ENCODE measurements around the gene PUDP.

Gene PUDP

GRCh38 chrX:7146703-7147412 is 1.1 kb downstream of the PUDP start:
- DNase-seq: peak in 1 of 2 experiments; percentile 0

DNA sequence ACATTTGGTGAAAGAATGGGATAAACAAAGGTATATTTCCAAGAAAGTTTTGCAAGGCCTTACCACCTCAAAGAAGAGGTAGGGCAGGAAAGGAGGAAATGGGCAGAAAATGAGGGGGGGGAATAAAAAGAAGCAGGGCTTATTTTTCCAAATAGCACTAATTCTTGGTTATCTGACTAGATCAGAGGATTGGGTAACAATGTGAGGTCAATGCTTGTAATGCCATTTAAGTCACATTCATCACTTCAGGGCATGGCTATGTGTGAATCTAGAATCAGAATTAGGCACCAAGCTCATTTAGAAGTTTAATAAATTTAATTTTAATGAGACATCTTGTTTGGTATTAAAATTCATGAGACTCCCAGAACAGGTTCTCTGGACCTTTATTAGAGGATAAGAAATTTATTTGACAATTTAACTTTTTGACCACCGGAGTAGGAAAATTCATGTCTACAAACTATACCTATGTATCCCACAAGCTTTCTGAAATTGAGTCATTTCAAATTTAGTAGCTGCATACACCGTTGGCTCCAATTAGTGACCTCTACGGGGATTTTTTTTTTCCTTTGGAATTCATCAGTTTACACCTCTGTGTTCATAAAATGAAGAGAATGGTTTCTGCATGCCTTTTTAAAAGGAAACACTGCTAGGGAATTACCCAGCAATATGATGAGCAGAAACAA is 1.8 kb downstream of the PUDP start:
- no peak for DNase-seq

DNA sequence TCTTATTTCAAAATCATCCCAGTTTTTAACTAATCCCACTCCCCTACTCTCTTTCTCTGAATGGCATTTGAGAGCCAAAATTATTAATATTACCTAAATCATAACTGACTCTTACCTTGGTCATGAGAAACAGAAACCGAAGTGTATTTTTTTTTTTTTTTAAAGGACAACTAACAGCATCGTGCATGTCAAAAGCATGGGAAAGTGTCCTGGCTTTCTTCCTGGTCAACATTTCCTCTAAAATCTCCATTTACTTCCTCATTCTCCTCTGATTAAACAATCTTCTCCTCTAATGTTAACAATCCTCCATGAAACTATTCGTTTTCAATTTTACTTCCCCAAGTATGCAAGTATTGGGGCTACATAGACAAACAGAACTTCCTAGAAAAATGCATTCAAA is 2.5 kb downstream of the PUDP start:
- DNase-seq: no peak

GRCh38 chrX:7143941-7144525 is 3.9 kb downstream of the PUDP start:
- DNase-seq: no peak

GRCh38 chrX:7143076-7143475 is 4.9 kb downstream of the PUDP start:
- no peak for DNase-seq

- no peak for DNase-seq
Measured at GRCh38 chrX:7139202-7140081, 8.5 kb downstream of the PUDP start.

GRCh38 chrX:7134981-7135380 is 13.0 kb downstream of the PUDP start:
- DNase-seq: no peak

DNA sequence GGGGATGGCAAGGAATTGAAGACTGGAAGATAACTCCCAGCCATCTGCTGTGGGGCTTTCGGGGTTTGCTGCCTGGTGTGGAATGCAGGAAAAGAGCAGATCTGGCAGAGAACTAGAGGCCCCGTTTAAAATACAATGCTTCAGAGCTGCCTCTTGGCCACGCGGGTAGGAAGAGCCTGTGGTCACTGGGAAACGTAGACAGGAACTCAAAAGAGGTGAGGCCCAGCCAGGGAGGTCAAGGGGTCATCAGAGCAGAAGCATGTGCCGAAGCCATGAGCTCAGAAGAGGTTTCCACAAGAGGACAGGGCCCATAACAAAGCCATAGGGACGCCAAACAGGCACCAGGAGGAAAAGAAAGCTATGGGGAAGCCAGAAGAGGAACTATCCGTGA is 14.9 kb downstream of the PUDP start:
- no peak for DNase-seq

- peak in 1 of 2 experiments; percentile 7 for DNase-seq
Measured at GRCh38 chrX:7132335-7133049, 15.5 kb downstream of the PUDP start.

GRCh38 chrX:7131621-7132020 is 16.3 kb downstream of the PUDP start:
- no peak for DNase-seq

- no peak for DNase-seq
Measured at GRCh38 chrX:7127056-7127455, 20.9 kb downstream of the PUDP start.

DNA sequence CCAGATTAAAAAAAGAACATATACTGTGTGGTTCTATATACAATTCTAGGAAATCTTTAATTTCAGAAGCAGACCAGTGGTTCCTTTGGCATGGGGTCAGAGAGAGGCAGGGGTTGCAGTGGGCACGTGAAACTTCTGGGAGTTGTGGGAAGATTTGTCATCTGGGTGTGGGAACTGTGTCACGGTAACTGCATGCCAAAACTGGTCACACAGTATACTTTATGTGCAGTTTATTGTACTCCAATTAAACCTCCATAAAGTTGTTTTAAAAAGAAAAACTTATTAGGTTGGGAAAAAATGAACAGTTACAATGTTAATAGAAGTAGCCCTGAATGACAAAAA is 27.1 kb downstream of the PUDP start:
- no peak for DNase-seq

DNA sequence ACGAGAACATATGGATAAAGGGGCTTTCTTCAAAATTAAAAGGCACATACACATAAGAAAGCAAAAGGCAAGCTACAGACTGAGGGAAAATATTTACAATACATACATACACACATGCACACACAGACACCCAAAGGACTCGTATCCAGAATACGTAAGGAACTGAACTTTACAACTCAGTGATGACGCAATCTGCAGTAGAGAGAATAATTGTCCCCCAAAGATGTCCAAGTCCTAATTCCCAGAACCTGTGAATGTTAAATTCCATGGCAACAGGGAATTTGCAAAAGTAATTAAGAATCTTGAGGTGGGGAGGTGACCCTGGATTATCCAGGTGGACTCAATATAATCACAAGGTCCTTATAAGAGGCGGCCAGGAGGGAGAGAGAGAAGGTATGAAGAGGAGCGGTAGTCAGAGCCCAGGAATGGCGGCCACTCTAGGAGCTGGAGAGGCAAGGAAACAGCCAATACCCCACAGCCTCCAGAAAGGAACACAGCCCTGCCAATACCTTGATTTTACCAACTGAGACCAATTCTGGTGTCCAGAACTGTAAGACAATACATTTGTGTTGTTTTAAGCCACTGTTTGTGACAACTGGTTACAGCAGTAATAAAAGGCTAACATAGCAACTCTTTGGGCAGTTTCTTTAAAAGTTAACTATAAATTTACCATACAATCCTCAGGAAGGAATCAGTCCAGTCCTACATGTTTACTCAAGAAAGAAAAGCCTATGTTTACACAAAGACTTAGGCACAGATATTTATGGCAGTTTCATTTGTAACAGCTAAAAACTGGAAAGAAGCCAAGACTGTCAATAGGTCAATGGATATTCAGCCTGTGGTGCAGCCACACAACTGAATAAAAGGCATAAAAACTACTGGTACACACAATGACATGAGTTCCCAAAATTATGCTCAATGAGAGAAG is 27.7 kb downstream of the PUDP start:
- no peak for DNase-seq

DNA sequence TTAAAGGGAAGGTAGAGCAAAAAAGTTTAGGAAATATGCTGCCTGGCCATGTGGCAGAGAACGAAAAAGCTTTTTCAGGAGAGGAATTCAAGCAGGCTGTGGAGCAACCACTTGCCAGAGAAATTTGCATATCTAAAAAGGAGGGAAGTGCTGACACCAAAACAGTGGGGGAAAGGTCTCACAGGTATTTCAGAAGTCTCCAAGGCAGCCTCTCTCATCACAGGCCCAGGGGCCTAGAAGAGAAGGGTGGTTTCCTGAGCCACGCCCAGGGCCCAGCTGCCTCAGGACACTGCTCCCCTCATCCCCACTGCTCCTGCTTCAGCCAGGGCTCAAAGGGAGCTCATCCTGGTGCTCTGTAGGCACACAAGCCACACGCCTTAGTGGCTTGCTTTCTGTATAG is 30.4 kb downstream of the PUDP start:
- no peak for DNase-seq

DNA sequence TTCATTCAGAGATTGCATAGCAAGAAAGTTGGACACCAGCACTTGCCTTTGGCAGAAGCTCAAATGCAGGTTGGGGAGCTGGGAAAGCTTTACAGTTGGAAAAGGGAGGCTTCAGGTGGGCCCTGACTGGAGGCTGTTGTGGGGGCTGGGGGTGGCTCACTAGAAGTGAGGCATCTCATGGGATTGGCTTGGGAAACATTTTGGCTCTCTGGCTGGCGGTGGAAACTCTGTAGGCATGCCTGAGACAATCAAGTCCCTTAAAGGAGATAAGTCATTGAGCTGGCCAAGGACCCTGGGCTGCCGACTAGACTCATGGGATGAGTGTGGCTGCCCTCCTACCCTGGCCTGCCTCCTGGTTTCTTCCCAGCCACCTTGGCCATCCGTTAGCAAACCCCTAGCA is 31.9 kb downstream of the PUDP start:
- no peak for DNase-seq

- DNase-seq: no peak
Measured at GRCh38 chrX:7115557-7115956, 32.4 kb downstream of the PUDP start.

DNA sequence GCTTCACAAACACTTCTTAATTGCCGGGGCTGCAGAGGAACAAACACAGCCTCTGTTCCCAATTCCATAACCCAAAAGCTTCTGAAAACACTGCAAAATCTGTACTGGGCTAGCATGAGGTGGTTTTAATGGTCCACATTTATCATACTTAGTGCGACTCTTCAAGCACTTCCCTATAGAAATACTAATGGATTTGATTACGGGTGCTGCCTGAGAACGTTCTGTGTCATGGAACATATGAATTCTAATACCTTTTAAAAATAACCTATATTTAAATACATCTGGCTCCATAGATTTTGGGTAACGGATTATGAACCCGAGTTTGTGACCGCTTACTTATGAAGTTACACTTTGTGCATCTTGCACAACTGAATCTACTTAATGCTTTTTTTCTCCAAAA is 35.9 kb downstream of the PUDP start:
- DNase-seq: no peak

GRCh38 chrX:7111518-7111917 is 36.4 kb downstream of the PUDP start:
- DNase-seq: no peak

DNA sequence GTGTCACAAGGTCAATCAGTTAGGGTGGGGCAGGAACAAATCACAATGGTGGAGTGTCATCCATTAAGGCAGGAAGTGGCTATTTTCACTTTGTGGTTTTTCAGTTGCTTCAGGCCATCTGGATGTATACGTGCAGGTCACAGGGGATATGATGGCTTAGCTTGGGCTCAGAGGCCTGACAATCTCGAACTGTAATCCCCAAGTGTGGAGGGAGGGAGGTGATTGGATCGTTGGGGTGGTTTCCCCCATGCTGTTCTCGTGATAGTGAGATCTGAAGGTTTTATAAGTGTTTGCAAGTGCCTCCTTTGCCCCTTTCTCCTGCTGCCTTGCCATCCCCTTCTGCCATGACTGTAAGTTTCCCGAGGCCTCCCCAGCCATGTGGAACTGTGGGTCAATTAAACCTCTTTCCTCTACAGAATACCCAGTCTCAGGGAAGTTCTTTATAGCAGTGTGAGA is 37.1 kb downstream of the PUDP start:
- no peak for DNase-seq

DNA sequence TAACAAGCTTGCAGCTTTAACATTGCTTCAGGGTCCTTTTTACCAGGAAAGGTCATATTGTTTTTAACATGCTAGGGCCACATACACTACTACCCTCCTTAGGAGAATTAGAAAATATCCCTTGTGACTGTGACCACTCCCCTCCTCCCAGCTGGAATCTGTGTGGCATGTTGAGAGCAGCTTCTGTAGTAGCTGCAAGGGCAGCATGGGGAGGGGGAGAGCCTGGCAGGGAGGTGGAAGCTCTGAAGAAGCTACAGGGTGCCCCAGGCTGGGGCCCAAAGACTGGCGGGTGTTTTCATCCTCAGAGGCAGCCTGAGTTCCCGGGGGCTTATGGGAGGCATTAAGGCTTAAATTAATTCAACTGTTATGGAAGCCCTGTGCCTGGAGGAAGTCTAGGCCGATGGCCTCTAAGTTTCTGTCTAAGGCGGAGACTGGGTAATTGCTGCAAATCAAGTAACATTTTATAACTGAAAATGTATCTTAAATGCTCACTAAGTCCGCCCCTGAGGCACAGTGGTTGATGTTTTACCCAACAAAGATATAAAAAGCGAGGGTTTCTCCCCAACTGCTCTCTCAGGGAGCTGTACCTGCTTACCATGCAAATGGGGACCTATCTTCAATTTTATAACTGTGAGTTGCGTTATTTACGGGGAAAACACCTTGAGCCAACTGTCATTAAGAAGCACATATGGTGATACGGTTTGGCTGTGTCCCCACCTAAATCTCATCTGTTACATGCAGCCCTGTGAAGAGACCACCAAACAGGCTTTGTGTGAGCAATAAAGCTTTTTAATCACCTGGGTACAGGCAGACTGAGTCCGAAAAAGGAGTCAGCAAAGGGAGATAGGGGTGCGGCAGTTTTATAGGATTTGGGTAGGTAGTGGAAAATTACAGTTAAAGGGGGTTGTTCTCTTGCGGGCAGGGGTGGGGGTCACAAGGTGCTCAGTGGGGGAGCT is 37.8 kb downstream of the PUDP start:
- no peak for DNase-seq
